ENCODE data around the gene TSPAN9. TPM values are rescaled to one million over a fixed set of nuclear protein-coding genes. Genes with fewer than 3 reads are reported as not detected.

TSPAN9 gene
- total RNA-seq, 1 experiment from 2014 or later: 7.7 TPM

GRCh38 chr12:3119756-3120601 lies 42.8 kb downstream of the TSPAN9 start:
- CTCF ChIA-PET: no interaction called here
- BruUV-seq (replicated peaks): no TSS peak
- intact Hi-C loops (cut with micrococcal nuclease; ENCODE audit: unreplicated experiment): no loop called here

GRCh38 chr12:3120701-3121100 lies 43.5 kb downstream of the TSPAN9 start:
- H3K4me3 ChIP-seq (ENCODE audit: low read depth in 2 of 2, low read length in 2 of 2): no peak overlapping the region
- TF ChIP-seq POLR2AphosphoS5 (IDR thresholded peaks at IDR 0.05; ENCODE audit: low read depth, low read length) (no peak), TCF7L2 (IDR thresholded peaks at IDR 0.05; ENCODE audit: low read depth, low read length) (no peak), SIN3A (IDR thresholded peaks at IDR 0.05; ENCODE audit: borderline replicate concordance, insufficient read depth, low read depth, low read length) (no peak)
- no TSS peak for BruUV-seq (replicated peaks)
- ChIA-PET CTCF (interaction anchor here (0.7 kb wide), 1 partner anchor 58 kb away, joined by 8 read pairs; no protein-coding TSS in a partner anchor), POLR2A (no interaction called here)
- H3K27ac ChIP-seq (ENCODE audit: low read length): no peak overlapping the region
- DNase-seq (ENCODE audit: low read depth, low spot score) (no peak), ATAC-seq (no peak)
- no peaks in the 10 kb centered on the region for H3K36me3 ChIP-seq (ENCODE audit: control insufficient read depth, insufficient read depth, low read length)
- intact Hi-C loops (cut with micrococcal nuclease; ENCODE audit: unreplicated experiment) (no loop called here), in situ Hi-C loops (cut with HindIII; ENCODE audit: low pct_unique_long_range_greater_than_20kb, low sequenced_read_pairs) (no loop called here)
- H3K9me3 ChIP-seq (ENCODE audit: control insufficient read depth, insufficient read depth, low read depth, low read length): no peaks in the 10 kb centered on the region
- no peaks in the 10 kb centered on the region for H3K4me1 ChIP-seq (ENCODE audit: control insufficient read depth, insufficient read depth, low read length)
- no peaks in the 10 kb centered on the region for H3K27me3 ChIP-seq (ENCODE audit: control insufficient read depth, insufficient read depth, low read length)

More at GRCh38 chr12:3119756-3120601, 42.8 kb downstream of the TSPAN9 start:
- H3K4me1 ChIP-seq (ENCODE audit: control insufficient read depth, insufficient read depth, low read length): no peaks in the 10 kb centered on the region
- no peak overlapping the region for H3K4me3 ChIP-seq (ENCODE audit: low read depth in 2 of 2, low read length in 2 of 2)
- no peak; the same call in 1 of the 2 replicates for ATAC-seq
- H3K27ac ChIP-seq (ENCODE audit: low read length): no peak overlapping the region
- TF ChIP-seq CTCF (IDR thresholded peaks at IDR 0.05) (no peak), SIN3A (IDR thresholded peaks at IDR 0.05; ENCODE audit: borderline replicate concordance, insufficient read depth, low read depth, low read length) (no peak), REST (IDR thresholded peaks at IDR 0.05; ENCODE audit: insufficient read depth in 1 of 2, low read depth in 2 of 2, low read length in 1 of 2) (no peak), POLR2AphosphoS5 (IDR thresholded peaks at IDR 0.05; ENCODE audit: low read depth, low read length) (no peak), TCF7L2 (IDR thresholded peaks at IDR 0.05; ENCODE audit: low read depth, low read length) (no peak)
- no peaks in the 10 kb centered on the region for H3K9me3 ChIP-seq (ENCODE audit: control insufficient read depth, insufficient read depth, low read depth, low read length)
- POLR2A ChIA-PET: no interaction called here
- no peak for DNase-seq (ENCODE audit: low read depth, low spot score)
- H3K36me3 ChIP-seq (ENCODE audit: control insufficient read depth, insufficient read depth, low read length): no peaks in the 10 kb centered on the region
- in situ Hi-C loops (cut with HindIII; ENCODE audit: low pct_unique_long_range_greater_than_20kb, low sequenced_read_pairs): no loop called here
- no peaks in the 10 kb centered on the region for H3K27me3 ChIP-seq (ENCODE audit: control insufficient read depth, insufficient read depth, low read length)
